ENCODE results near the gene TMEM151A.
A peak's percentile ranks its signal among the peaks of the same experiment; 100 is the strongest.

Gene TMEM151A

DNA sequence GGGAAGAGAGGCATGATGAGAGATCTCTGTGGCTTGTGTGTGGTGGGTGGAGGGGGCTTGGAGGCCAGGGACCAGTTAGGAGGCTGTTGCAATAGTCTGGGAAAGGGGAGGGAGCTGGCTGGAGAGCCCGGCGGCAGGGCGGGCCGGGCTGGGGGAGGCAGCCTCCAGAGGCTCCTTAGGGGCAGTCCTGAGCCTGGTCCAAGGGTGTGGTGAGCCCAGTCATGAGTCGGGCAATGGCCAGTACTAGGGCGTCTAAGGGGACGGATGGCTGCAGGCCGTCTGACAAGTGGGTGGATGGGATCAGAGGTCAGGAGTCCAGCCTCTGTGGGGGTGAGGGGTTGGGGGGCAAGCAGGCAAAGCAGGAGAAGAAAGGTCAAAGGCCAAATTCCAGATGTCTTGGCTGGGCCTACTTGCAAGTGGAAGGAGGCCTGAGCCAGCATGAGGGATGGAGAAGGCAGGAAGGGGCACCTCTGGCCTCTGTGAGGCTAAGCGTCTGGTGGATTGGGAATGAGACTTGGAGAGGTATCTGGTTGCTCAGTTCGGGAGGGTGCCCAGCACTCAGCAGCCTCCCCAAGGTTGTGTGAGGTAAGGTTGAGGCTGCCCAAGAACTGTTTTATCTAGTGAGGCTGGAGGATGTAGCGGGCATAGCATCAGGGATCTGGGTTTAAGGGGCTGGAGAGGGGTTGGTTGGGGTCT lies 31.2 kb downstream of the TMEM151A start:
- no peak for DNase-seq (ENCODE audit: low read depth in 2 of 2)

DNA sequence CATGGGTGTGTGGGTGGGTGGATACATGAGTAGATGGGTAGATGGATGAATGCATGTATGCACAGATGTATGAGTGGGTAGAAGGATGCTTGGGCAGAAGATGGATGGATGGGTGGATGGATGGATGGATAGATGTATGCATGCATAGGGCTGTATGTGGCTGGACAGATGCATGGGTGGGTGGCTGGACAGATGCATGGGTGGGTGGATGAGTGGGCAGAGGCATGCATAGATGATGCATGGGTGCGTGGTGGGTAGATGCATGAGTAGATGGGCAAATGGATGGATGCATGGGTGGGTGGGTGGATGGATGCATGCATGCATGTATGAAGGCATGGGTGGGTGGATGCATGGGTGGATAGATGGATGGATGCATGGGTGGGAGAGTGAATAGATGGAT lies 32.0 kb downstream of the TMEM151A start:
- DNase-seq (ENCODE audit: low read depth in 2 of 2), result no peak

DNA sequence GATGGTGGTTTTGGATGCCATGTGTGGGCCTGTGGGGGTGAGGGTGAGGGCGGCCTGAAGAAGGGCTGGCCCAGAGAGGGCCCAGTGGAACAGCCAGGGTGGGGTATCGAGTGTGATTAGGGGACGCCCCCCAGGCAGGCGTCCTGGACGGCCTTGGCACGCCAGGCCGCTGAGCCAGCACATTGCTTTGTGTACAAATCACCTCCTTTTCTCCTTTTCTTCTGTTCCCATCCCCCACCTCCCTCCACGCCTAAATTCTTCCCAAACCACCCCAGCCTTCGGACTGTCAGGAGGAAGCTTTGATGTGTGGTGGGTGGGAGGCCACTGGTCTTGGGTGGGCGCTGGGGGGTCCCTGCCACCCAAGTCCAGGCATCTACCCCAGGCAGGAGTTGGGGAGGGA lies 33.0 kb downstream of the TMEM151A start:
- DNase-seq (ENCODE audit: low read depth in 2 of 2), result no peak

DNA sequence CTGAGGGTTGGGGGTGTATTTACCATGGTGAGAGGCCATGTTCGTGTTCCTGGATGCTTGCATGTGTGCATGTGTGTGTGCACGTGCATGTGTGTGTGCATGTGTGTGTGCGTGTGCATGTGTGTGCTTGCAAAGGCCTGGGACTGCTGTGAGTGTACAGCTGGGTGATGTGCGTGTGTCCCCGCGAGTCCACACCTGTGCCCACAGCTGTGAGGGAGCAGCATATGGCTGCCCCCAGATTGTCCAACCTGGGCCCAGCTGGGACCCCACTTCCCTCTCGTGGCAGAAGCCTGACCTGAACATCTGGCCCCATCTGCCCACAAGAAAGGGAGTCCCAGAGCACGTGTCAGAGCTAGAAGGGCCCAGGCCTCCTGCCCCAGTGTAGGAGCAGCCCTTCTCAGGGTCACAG lies 33.6 kb downstream of the TMEM151A start:
- no peak for DNase-seq (ENCODE audit: low read depth in 2 of 2)

DNA sequence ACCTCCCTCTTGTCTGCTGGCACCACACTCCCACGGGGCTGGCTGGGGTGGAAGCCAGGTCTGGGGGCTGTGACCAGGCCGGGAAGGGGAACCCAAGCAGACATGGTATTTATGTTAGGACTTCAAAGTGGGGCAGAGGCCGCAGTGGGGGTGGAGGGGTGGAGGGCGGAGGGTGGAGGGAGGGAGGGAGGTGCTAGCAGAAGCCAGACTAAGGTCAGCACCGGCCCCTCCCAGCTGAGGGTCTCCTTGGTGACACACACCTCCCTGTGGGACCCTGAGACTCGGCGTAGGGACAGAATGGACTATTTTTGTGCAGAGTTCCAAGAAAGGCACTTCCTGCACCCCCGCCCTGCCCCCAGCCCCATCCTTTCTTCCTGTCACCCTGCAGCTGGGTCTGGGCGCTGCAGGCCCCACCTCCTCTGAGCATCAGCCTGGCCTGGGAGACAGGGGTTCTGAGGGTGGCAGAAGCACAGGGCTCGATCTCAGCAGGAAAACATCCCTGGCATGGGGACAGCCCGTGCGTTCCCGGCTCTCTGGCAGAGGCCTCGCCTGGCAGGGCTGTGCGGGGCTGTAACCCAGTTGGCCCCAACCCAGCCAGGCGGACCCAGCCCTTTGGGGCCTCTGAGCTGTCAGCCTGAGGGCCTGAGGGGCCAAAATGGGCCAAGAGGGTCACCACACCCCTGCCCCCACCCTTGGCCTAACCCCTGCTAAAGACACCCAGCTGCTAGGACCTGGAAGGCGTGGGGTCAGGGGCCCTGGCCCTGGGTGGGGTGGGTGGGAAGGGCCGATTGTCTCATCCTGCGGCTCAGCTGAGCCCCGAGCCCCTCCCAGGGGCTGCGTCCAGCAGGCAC lies 34.8 kb downstream of the TMEM151A start:
- DNase-seq (ENCODE audit: low read depth in 2 of 2), result no peak

DNA sequence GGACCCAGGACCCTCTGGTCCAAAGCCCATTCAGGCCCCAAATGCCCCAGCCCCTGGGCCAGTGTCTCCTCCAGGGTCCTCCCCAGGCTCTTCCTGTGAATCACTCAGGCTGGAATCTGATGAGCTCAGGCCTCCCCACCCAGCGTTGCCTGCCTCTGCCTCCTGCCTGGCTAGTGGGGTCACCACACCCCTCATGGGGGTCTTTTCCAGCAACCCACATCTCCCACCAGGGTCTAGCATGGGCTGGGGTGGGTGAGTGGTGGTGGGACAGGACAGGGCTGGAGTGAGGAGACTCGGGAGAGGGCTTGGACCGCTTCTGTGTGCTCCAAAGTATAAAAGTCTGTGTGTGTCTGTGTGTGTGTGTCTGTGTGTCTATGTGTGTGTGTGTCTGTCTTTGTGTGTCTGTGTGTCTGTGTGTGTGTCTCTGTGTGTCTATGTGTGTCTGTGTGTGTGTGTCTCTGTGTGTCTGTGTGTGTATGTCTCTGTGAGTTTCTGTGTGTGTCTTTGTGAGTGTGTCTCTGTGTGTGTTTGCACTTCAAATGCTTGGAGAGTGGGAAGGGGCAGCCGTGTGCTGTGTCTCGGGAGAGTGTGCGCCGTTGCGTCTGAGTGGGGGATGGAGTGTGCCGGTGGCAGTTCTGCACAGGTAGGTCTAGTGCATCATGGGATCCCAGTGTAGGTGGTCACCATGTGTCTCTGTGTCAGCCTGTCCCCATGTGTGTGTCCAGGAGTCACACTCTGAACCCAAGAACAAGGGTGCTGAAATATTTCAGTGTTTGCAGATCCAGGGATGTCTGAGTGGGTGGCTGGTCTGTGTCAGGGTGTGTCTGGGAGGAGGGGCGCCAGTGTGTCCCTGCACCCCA lies 35.7 kb downstream of the TMEM151A start:
- no peak for DNase-seq (ENCODE audit: low read depth in 2 of 2)

DNA sequence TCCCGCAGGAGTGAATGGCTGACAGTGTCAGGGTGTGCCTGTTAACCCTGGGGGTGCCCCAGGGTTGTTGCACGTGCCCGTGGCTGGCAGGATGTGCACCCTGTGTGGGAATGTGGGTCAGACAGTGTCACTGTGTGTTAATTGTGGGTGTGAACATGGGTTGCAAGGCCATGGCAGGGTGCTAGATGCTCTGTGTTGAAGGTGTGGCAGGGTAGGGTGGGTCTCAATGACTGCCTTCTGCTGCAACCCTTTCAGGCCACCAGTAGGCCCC lies 36.3 kb downstream of the TMEM151A start:
- DNase-seq (ENCODE audit: low read depth in 2 of 2), result no peak

DNA sequence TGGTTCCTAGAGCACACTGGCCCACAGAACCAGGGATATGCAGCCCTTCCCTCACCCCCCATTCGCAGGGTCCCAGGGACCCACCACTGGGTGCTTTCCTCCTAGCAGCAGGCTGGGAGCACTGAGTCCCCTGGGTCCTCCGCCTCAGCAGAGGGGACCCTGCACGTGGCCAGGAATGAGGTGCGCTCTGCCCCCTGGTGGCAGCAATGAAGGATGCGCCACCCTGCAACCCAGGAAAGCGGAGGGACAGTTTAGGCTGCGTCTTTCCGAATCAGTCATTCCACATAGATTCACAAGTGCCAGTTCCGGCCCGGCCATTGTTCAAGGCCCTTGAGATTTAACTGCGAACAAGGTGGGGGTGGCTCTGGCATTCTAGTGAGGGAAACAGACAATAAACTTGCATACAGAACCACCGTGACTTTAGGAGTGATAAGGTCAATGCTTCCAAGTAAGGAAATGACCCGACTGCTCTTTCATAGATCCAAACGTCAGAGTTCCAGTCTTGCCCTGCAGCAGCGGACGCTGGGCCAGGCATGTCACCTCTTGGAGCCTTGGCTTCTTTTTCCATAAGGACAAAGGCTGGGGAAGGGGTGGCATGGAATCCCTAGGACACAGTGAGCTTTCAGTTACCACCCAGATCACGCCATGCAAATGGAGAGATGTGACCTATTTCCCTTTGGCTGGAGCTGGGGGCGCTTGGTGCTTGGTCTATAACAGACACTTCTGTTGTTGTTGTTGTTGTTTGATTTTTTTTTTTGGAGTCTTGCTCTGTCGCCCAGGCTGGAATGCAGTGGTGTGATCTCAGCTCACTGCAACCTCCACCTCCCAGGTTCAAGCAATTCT lies 36.8 kb downstream of the TMEM151A start:
- DNase-seq (ENCODE audit: low read depth in 2 of 2), result peak; percentile 78

DNA sequence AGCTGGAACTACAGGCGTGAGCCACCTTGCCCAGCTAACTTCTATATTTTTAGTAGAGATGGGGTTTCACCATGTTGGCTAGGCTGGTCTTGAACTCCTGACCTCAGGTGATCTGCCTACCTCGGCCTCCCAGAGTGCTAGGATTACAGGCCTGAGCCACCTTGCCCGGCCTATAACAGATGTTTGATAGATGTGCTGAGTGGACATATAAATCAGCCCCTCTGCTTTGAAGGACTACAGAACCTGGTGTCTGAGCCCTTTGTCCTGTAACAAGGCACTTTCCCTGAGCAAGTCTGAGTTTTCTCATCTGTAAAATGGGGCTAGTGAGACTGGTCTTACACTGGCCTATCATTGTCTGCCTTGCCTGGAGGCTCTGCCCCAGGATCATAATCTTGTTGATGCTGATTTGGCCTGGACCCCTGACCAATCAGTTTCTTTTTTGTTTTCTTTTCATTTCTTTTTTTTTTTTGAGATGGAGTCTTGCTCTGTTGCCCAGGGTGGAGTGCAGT lies 37.5 kb downstream of the TMEM151A start:
- no peak for DNase-seq (ENCODE audit: low read depth in 2 of 2)

DNA sequence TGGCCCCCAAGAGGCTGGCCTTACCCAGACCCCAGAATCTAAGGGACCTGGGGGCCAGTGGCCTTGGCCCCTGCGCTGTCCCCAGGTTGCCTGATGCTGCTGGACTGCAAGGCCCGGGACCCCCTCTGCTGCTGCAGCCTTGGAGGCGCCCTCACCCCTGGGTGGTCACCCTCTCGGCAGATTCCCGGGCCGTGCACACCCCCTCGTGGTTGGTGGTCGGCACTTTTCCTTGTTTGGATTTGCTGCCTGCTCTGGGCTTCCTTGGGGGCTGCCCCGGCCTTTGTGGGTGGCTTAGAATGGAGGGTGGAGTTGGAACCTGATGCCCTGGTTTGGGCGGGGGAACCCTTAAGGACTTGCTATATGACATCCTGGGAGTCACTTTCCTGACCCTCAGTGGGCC lies 39.2 kb downstream of the TMEM151A start:
- DNase-seq (ENCODE audit: low read depth in 2 of 2), result no peak

DNA sequence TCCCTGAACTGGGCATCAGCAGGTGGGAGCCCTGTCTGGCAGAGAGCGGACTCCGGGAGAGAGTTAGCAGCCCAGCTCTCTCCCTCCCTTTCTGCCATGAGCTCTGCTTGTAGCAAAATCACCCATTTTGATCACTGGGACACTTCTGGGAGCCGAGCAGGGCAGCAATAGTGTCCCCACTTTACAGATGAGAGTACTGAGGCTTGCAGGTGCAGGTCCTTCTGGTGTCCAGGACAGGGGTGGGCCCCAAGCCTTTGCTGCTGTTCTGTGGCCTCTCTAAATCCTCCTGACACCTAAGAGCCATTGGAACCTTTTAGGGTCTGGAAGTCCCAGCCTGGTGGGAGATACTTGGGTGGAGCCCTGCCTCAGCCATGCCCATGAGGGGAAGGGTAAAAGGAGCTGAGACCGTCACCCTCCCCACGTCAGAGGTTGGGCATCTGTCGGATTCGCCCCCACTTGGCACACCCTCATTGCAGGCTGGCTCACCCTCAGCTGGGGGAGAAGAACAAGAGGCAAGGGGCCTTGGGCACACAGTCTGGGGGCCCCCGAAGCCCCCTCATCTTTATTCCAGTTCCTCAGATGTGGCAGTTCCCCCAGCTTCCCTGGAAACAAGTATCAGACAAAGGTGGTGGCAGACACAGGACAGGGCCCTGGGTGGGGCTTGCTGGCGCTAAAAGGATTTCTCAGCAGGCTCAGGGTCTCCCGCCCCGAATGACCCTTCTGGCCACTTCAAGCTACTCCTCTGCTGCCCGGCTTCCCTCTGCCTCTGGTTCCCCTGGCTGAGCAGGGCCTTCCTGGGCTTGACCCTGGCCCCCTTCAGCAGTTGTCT lies 40.1 kb downstream of the TMEM151A start:
- no peak for DNase-seq (ENCODE audit: low read depth in 2 of 2)

DNA sequence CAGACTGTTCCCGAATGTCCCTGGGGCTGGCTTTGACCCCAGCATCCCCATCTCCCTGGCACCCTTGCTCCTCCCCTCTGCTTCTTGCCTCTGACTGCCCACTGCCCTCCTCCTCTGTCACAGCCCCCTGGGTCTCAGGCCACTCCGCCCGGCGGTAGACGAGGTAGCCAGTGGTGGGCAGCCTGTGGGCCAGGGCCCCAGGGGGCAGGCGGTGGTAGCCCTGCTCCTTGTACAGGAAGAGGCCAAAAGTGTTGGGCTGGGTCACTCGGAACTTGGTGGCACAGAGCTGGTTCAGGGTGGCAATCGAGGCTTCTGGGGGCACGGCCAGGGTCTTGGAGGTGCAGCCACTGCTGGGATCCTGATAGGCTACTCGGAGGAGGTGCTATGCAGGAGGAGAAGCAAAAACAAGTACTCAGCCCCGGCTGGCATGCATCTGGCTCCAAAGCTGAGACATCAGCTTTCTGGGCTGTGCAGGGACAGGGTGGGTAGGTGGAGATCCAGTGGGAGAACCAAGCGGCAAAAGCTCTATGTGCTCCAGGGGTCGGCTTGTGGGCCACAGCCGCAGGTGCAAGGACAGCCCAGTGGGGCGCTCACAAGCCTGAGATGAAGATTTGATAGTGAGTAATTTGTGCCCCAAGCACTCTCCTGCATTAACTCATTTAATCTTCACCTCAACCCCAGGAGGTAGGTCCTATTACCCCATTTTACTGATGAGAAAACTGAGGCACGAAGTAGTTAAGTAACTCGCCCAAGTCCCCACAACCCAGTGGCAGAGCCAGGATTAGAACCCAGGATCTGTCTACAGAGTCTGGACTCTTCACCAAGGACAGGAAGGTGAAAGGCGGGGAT lies 40.9 kb downstream of the TMEM151A start:
- DNase-seq (ENCODE audit: low read depth in 2 of 2), result no peak

DNA sequence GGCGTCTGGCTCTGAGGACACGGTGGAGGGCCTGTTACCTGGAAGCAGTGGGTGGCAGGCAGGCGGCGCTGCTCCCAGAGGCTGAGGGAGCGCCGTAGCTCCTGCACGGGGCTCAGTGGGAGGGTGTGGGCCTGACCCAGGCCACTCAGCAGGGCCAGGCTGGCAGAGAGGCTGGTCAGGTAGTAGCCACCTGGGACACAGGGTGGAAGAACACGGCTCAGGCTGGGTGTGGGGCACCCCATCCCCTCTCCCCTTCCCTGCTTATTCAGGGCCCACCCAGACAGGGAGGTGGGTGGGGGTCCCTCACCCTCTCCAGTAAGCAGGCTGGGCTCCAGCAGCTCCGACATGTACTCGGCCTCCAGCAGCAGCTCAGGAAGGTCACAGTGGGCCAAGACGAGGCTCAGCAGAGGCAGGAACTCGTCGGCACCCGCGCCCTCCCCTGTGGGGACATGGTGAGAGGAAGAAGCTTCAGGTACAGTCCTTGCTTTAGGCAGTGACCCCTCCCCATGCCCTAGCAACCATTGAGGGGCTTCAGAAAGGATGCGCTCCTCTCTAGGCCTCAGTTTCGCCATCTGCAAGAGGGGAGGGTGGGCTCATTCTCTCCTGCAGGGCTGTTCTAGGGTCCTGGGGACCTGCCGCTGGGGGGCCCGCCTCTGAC lies 41.7 kb downstream of the TMEM151A start:
- no peak for DNase-seq (ENCODE audit: low read depth in 2 of 2)

DNA sequence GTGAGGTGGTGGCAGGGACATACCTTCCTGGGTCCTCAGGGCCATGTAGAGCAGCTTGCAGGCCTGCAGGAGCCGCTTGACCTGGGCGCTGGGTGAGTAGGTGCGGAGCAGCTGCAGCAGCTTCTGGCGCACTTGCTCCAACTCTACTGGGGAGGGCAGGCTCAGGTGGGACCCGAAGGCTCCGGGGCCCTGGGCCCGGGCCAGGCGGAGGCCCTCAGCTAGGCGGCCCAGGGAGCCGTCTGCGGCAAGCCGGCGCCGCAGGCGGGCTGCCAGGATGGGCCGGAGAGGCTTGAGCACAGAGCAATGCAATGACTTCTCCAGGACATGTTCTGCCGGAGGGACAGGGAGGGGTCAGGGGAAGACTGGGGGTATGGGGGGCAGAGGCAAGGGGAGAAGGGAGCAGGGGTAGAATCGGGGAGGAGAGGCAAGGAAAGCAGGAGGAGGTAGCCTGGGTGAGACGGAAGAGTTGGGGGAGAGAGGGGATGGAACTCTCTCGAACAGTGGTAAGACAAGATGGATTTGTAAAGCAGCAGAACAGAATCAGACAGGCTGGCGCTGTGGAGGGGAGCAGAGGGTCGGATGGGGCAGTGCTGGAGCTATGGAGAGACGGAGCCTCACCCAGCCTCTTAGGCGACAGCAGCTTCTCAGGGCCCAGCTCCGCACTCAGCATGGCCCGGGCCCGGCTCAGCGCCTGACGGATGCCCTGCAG lies 42.4 kb downstream of the TMEM151A start:
- no peak for DNase-seq (ENCODE audit: low read depth in 2 of 2)

DNA sequence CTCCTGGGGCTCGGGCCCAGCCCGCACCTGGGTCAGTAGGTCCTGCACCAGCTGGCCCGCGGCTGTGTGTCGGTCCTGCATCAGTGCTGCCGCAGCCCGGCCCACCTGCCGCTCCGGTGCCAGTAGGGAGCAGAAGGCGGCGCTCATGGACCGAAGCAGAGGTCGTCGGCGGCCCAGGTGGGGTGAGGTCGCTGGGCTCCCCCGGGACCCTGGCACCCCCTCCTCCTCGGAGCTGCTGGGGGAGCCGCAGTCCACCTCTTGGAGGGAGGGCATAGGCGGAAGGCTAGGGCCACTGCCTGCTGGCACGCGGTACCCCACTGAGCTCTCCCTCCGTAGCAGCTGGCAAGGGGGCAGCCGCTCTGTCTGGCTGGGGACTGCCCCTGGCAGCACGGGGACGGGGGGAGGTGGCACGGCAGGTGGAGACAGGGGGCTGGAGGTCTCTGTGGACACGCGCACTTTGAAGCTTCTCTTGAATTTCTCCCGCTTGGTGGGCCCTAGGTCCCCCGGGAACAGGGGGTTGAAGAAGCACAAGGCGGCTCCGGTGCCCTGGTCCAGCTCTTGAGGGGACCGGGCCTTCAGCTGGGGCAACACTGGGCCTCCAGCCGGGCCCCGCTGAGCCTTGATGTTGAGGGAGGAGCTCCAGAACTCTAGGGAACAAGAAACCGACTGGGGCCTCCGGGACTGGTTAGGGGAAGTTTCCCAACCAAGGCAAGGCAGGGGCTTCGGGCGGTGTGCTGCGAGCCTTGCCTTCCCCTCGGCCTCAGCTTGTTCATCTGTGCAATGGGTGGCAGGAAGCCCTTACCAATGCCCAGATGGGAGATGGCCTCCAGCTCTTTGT lies 43.1 kb downstream of the TMEM151A start:
- DNase-seq (ENCODE audit: low read depth in 2 of 2), result no peak

DNA sequence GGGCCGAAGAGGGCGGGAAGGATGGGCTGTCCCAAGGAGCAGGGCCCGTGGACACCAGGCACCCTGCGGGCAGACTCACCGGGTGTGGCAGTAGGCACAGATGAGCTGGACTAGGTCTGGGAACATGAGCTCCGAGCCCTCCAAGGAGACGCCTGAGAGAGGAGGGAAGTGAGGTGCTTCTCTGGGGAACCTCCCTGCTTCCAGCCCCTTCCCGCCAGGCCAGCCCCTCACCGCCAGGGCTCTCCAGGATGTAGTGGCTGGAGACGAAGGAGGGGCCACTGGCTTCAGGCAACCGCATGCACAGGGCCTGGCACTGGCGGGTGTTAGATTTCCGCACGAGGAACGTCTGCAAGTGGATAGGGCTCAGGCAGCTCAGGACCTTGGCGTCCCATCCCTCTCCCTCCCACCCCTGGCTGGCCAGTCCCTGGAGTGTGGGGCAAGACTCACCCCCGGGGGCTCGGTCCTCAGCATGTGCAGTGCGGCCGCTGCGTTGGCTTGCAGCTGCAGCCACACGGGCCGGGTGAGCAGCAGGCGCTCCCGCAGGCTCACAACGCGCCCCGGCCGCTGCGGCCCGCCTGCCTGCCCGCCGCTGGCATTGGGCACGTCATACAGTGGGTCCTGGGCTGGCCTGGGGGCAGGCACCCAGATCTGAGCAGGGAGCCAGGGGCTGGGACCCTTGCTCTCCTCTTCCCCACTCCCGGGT lies 44.0 kb downstream of the TMEM151A start:
- no peak for DNase-seq (ENCODE audit: low read depth in 2 of 2)
